HG03159 (cell line): Measurements from ENCODE around the gene CARMIL1.
"Not testable (repeated sequence)": the region's sequence is repeated elsewhere in the genome, so short reads cannot be mapped to it uniquely, and the experiment has no call there.

Source experiments
- ATAC-seq: cut with Tn5 transposase; IDR thresholded peaks from one replicate; pipeline ENCODE4 v1.9.1; 2021; ENCODE audit warnings: mild to moderate bottlenecking, moderate library complexity; ENCODE audit not compliant: unreplicated experiment

CARMIL1 gene

GRCh38 chr6:25434921-25435320 is 155.7 kb downstream of the CARMIL1 start:
- no peak for ATAC-seq

GRCh38 chr6:25435416-25435985 is 156.3 kb downstream of the CARMIL1 start:
- ATAC-seq, result no peak

DNA sequence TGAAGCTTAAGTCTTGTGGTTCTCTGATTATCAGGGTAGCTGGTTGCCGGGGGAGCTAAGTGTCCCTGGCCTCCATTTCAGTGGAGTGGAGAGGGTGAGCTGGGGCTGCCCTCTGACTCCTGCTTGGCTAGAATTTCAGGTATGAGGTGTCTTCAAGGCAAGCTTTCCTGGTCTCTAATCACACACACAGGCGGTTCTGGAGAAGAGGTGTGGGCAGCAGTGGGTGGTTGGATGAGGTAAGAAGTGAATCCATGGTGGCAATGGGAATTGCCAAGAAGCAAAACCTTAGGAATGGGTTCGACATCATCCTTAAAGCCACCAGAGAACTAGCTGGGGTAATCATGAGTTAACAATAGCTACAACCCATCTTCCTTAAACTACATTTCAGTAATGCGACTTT is 157.6 kb downstream of the CARMIL1 start:
- no peak for ATAC-seq

GRCh38 chr6:25439368-25439767 is 160.2 kb downstream of the CARMIL1 start:
- ATAC-seq, result no peak

DNA sequence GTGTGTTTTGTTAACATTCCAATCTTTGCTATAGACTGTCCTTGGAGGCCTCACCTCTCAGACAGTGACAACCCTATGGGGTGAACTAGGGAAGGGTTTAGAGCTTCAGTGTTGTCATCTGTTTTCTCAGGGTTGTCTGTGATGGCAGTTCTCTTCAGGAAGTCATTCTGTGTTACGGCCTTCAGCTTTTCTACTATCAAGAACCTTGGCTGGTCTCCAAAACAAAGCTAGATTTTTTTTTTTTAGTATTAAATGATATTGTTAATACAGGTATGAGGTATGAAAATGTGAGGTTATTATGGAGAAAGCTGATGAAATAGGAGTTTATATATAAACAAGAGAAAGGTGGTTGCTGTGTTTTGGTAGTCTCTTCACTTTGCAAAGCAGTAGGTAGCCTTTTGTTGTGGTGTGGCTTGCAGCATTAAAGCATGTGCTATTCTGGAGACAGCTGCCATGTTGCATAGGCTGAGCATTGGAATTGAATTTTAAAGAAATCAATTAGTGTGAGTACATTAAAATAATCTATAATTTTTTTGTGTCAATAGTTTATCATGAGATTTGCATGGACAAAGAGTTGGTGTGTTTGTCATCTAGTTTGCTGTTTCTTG is 162.6 kb downstream of the CARMIL1 start:
- no peak for ATAC-seq

- ATAC-seq, result no peak
These were observed 163.7 kb downstream of the CARMIL1 start for GRCh38 chr6:25442898-25443297.

DNA sequence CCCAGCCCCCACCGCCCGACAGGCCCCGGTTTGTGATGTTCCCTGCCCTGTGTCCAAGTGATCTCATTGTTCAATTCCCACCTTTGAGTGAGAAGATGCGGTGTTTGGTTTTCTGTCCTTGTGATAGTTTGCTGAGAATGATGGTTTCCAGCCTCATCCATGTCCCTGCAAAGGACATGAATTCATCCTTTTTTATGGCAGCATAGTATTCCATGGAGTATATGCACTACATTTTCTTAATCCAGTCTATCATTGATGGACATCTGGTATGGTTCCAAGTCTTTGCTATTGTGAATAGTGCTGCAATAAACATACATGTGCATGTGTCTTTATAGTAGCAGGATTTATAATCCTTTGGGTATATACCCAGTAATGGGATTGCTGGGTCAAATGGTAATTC is 165.3 kb downstream of the CARMIL1 start:
- ATAC-seq, result not testable (repeated sequence)

- no peak for ATAC-seq
These were observed 167.8 kb downstream of the CARMIL1 start for GRCh38 chr6:25446830-25447569.

- ATAC-seq, result no peak
These were observed 168.4 kb downstream of the CARMIL1 start for GRCh38 chr6:25447570-25447929.

DNA sequence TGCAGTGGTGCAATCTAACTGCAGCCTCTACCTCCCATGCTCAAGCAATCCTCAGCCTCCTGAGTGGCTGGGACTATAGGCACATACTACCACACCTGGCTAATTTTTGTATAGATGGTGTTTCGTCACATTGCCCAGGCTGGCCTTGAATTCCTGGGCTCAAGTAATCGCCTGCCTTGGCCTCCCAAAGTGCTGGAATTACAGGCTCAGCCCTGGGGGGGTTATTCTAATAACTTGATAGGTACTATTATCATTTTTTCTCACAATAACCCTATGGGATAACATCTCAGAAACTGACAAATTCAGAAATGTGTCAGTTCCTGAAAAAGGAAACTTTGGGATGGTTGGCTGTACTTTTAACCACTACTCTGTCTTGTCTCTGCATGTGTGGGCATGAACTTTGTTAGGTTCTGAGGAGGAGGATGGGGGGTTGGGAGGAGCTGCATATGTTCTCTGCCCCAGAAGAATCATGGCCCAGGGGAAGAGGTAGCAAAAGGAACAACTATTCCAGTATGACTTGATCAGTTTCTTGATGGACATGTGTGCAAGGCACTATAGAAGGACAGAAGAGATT is 169.9 kb downstream of the CARMIL1 start:
- ATAC-seq, result no peak

DNA sequence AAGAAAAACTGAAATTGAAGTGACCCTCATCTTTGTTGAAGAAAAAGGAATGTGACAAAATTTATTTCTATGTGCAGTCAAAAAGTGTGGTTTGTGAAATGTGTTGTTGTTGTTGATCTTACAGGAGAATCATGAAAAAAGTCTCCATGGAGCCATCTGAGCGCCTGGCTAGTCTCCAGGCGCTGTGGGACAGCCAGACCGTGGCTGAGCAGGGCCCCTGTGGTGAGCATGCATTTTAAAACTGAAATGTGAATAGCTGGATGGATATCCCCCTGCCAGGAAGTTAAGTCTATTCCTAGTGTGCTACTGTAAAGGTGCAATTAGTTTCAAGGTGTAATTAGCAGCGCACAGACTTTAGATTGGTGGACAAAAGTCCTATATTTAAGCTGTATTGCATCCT is 170.6 kb downstream of the CARMIL1 start:
- no peak for ATAC-seq

DNA sequence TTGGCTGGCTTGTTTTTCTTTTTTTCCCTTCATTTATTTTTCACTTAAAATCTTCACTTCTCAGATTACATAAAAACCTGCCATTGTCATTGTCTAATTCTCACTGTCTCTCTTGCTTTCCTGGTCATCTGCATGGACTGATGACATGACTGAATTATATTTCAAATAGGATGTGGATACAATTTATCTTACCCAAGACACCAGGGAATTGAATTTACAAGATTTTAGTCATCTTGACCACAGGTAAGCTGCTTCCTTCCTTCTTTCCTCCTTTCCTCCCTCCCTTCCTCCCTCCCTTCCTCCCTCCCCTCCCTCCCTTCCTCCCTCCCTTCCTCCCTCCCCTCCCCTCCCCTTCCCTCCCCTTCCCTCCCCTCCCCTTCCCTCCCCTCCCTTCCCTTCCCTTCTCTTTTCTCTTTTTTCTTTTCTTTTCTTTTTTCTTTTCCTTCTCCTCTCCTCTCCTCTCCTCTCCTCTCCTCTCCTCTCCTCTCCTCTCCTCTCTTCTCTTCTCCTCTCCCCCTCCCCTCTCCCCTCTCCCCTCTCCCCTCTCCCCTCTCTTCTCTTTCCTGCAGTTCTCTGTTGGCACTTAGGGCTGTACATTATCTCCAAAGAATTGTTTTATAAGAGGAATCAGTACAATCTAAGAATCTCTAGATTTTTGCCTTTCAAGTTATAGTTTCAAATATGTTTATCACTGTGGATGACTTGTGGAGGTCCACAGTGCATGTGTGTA is 171.5 kb downstream of the CARMIL1 start:
- ATAC-seq, result no peak

GRCh38 chr6:25452031-25452430 is 172.9 kb downstream of the CARMIL1 start:
- no peak for ATAC-seq

DNA sequence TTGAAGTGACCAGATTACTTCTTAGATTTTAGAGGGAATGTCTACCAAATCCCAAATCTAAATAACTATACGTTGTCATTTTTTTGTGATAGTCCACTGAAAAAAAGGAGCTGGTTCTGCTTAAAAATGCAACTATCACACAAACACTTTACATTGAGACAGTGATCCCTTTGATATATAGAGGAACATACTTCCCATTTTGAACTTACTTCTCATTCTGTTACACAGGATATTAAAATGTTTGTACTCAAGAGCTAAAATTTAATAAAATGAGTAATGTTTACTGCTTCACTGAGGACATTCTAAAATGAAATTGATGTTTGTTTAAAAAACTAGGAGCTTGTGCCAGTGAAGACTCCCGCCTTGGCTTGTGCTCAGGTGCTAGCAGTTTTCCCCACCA is 174.1 kb downstream of the CARMIL1 start:
- no peak for ATAC-seq

DNA sequence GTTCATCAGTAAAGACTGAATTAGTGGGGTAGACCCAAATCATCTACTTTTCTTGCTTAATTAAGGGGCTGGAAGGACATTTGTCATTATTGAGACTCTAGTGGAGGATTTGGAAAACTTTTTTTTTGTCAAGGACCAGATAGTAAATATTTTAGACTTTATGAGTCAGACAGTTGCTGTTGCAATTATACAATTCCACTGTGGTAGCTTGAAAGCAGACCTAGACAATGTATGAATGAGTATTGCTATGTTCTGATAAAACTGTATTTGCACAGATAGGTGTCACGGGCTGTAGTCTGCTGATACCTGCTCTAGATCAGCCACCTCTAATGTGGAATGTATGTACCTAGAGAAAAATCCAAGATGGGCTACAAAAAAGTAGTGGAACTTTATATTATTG is 175.0 kb downstream of the CARMIL1 start:
- no peak for ATAC-seq

- ATAC-seq, result no peak
These were observed 177.3 kb downstream of the CARMIL1 start for GRCh38 chr6:25456249-25457040.

GRCh38 chr6:25457516-25457915 is 178.3 kb downstream of the CARMIL1 start:
- no peak for ATAC-seq

DNA sequence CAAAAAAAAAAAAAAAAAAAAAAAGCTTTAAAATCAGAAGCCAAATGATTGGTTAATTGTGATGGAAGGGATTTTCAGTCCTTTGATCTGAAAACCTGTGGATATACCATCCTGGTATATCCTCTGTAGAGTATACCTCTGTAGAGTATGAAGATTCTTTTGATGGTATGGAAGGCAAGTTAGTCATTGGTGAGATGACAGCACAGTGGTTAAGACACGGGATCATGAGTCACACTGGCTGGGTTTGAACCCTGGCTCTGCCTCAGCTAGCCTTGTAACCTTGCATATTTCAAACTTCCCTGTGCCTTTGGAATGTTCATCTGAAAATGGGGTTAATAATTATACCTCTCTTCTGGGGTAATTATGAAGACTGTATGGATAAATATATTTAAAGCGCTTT is 179.3 kb downstream of the CARMIL1 start:
- ATAC-seq, result no peak

GRCh38 chr6:25462235-25462897 is 183.2 kb downstream of the CARMIL1 start:
- no peak for ATAC-seq

- no peak for ATAC-seq
These were observed 184.3 kb downstream of the CARMIL1 start for GRCh38 chr6:25463441-25463840.
